ENCODE data around the gene ZNF700.
"Not testable (repeated sequence)": the region's sequence is repeated elsewhere in the genome, so short reads cannot be mapped to it uniquely, and the experiment has no call there.

ZNF700 gene

GRCh38 chr19:11924886-11925650 lies at the start of gene ZNF700:
TSS of gene ZNF700 (plus strand) at chr19:11925107. CDS start at chr19:11925211, 104 bp downstream.
- Mint-ChIP-seq H3K27ac (peak within 1 kb of the TSS; percentile 97), H3K4me1 (peaks cover 23% of the 10 kb centered on the region), H3K9me3 (no peaks in the 10 kb centered on the region), H3K36me3 (peaks cover under 1% of the 10 kb centered on the region), H3K27me3 (no peaks in the 10 kb centered on the region), H3K4me3 (peak within 1 kb of the TSS; percentile 97)
- peak; percentile 90 for DNase-seq (ENCODE audit: low spot score in 2 of 2)
- peak; percentile 84 for ATAC-seq (ENCODE audit: low read depth)

- not testable (repeated sequence) for H3K27ac Mint-ChIP-seq; H3K9me3 Mint-ChIP-seq; H3K4me1 Mint-ChIP-seq; ATAC-seq (ENCODE audit: low read depth); H3K27me3 Mint-ChIP-seq; H3K4me3 Mint-ChIP-seq; H3K36me3 Mint-ChIP-seq
- peak in 1 of 2 donors; percentile 17 for DNase-seq (ENCODE audit: low spot score in 2 of 2)
Measured at GRCh38 chr19:11879687-11880266, 45.1 kb upstream of the ZNF700 start.

GRCh38 chr19:11880598-11880997 lies 44.3 kb upstream of the ZNF700 start:
- Mint-ChIP-seq H3K27me3 (no peaks in the 10 kb centered on the region), H3K27ac (no peak overlapping the region), H3K9me3 (peaks cover 3% of the 10 kb centered on the region)

GRCh38 chr19:11881151-11881800 lies 43.6 kb upstream of the ZNF700 start:
- no peak overlapping the region for H3K4me3 Mint-ChIP-seq
- H3K9me3 Mint-ChIP-seq = peaks cover 4% of the 10 kb centered on the region
- no peaks in the 10 kb centered on the region for H3K27me3 Mint-ChIP-seq

More at GRCh38 chr19:11880598-11880997, 44.3 kb upstream of the ZNF700 start:
- H3K4me3 Mint-ChIP-seq = no peak overlapping the region
- peaks cover 2% of the 10 kb centered on the region for H3K36me3 Mint-ChIP-seq
- no peak for ATAC-seq (ENCODE audit: low read depth)
- DNase-seq (ENCODE audit: low spot score in 2 of 2) = no peak
- peaks cover 3% of the 10 kb centered on the region for H3K4me1 Mint-ChIP-seq

GRCh38 chr19:11882606-11883005 lies 42.3 kb upstream of the ZNF700 start:
- peaks cover 2% of the 10 kb centered on the region for H3K36me3 Mint-ChIP-seq
- no peak overlapping the region for H3K4me3 Mint-ChIP-seq
- H3K9me3 Mint-ChIP-seq = peaks cover 5% of the 10 kb centered on the region
- no peak for ATAC-seq (ENCODE audit: low read depth)
- no peaks in the 10 kb centered on the region for H3K27me3 Mint-ChIP-seq
- peaks cover 7% of the 10 kb centered on the region for H3K4me1 Mint-ChIP-seq
- no peak for DNase-seq (ENCODE audit: low spot score in 2 of 2)
- H3K27ac Mint-ChIP-seq = no peak overlapping the region

More at GRCh38 chr19:11881151-11881800, 43.6 kb upstream of the ZNF700 start:
- Mint-ChIP-seq H3K27ac (no peak overlapping the region), H3K36me3 (peaks cover 2% of the 10 kb centered on the region), H3K4me1 (peaks cover 3% of the 10 kb centered on the region)
- ATAC-seq (ENCODE audit: low read depth) (peak; percentile 87), DNase-seq (ENCODE audit: low spot score in 2 of 2) (peak; percentile 56 to 58)

GRCh38 chr19:11887234-11887610 lies 37.7 kb upstream of the ZNF700 start:
- Mint-ChIP-seq H3K4me1 (peaks cover 11% of the 10 kb centered on the region), H3K27me3 (no peaks in the 10 kb centered on the region), H3K9me3 (peaks cover 3% of the 10 kb centered on the region), H3K4me3 (peak overlapping the region; percentile 94), H3K27ac (peak overlapping the region; percentile 66), H3K36me3 (no peaks in the 10 kb centered on the region)
- ATAC-seq (ENCODE audit: low read depth) = no peak
- DNase-seq (ENCODE audit: low spot score in 2 of 2) = no peak

- Mint-ChIP-seq H3K9me3 (peaks cover 3% of the 10 kb centered on the region), H3K4me1 (peaks cover 11% of the 10 kb centered on the region), H3K36me3 (no peaks in the 10 kb centered on the region), H3K27me3 (no peaks in the 10 kb centered on the region), H3K4me3 (peak within 1 kb of the TSS; percentile 94), H3K27ac (peak within 1 kb of the TSS; percentile 66)
- ATAC-seq (ENCODE audit: low read depth) = peak; percentile 77
- peak; percentile 28 to 48 for DNase-seq (ENCODE audit: low spot score in 2 of 2)
Measured at GRCh38 chr19:11887611-11888531, 37.0 kb upstream of the ZNF700 start, which contains the start of gene ZNF69. TSS of gene ZNF69 (plus strand) at chr19:11887782. CDS start at chr19:11887924, 142 bp downstream.

GRCh38 chr19:11889901-11890300 lies 35.0 kb upstream of the ZNF700 start:
- not testable (repeated sequence) for H3K9me3 Mint-ChIP-seq; ATAC-seq (ENCODE audit: low read depth); DNase-seq (ENCODE audit: low spot score in 2 of 2); H3K27ac Mint-ChIP-seq; H3K27me3 Mint-ChIP-seq; H3K4me3 Mint-ChIP-seq; H3K36me3 Mint-ChIP-seq
- peaks cover 11% of the 10 kb centered on the region for H3K4me1 Mint-ChIP-seq

- Mint-ChIP-seq H3K9me3 (peaks cover 3% of the 10 kb centered on the region), H3K4me1 (peaks cover 11% of the 10 kb centered on the region), H3K36me3 (peaks cover 8% of the 10 kb centered on the region), H3K27ac (no peak overlapping the region), H3K4me3 (no peak overlapping the region), H3K27me3 (peaks cover 2% of the 10 kb centered on the region)
- DNase-seq (ENCODE audit: low spot score in 2 of 2) = no peak
- ATAC-seq (ENCODE audit: low read depth) = no peak
Measured at GRCh38 chr19:11890634-11891033, 34.3 kb upstream of the ZNF700 start.

GRCh38 chr19:11894851-11895250 lies 30.1 kb upstream of the ZNF700 start:
- ATAC-seq (ENCODE audit: low read depth) (no peak), DNase-seq (ENCODE audit: low spot score in 2 of 2) (no peak)
- Mint-ChIP-seq H3K27me3 (peaks cover 2% of the 10 kb centered on the region), H3K9me3 (peaks cover 2% of the 10 kb centered on the region), H3K4me3 (no peak overlapping the region), H3K36me3 (peaks cover 9% of the 10 kb centered on the region), H3K4me1 (no peaks in the 10 kb centered on the region), H3K27ac (no peak overlapping the region)

- no peak for DNase-seq (ENCODE audit: low spot score in 2 of 2)
- peaks cover 25% of the 10 kb centered on the region for H3K36me3 Mint-ChIP-seq
- H3K4me3 Mint-ChIP-seq = no peak overlapping the region
- H3K27me3 Mint-ChIP-seq = no peaks in the 10 kb centered on the region
- H3K9me3 Mint-ChIP-seq = peaks cover 11% of the 10 kb centered on the region
- H3K27ac Mint-ChIP-seq = no peak overlapping the region
- no peaks in the 10 kb centered on the region for H3K4me1 Mint-ChIP-seq
- ATAC-seq (ENCODE audit: low read depth) = no peak
Measured at GRCh38 chr19:11902228-11902627, 22.7 kb upstream of the ZNF700 start.

GRCh38 chr19:11905928-11906327 lies 19.0 kb upstream of the ZNF700 start:
- no peaks in the 10 kb centered on the region for H3K27me3 Mint-ChIP-seq
- no peak for DNase-seq (ENCODE audit: low spot score in 2 of 2)
- H3K9me3 Mint-ChIP-seq = peaks cover 17% of the 10 kb centered on the region

GRCh38 chr19:11911937-11912336 lies 13.0 kb upstream of the ZNF700 start:
- H3K36me3 Mint-ChIP-seq; H3K4me1 Mint-ChIP-seq; DNase-seq (ENCODE audit: low spot score in 2 of 2); H3K27ac Mint-ChIP-seq; H3K27me3 Mint-ChIP-seq; ATAC-seq (ENCODE audit: low read depth); H3K4me3 Mint-ChIP-seq: not testable (repeated sequence)
- peaks cover 14% of the 10 kb centered on the region for H3K9me3 Mint-ChIP-seq

More at GRCh38 chr19:11905928-11906327, 19.0 kb upstream of the ZNF700 start:
- no peak for ATAC-seq (ENCODE audit: low read depth)
- no peak overlapping the region for H3K27ac Mint-ChIP-seq
- no peak overlapping the region for H3K4me3 Mint-ChIP-seq
- no peaks in the 10 kb centered on the region for H3K4me1 Mint-ChIP-seq
- H3K36me3 Mint-ChIP-seq = peaks cover 26% of the 10 kb centered on the region
